Measurements from ENCODE around the gene NLGN1. TPM values are rescaled to one million over a fixed set of nuclear protein-coding genes. Genes with fewer than 3 reads are reported as not detected.

NLGN1 gene
- total RNA-seq, 1 experiment from 2014 or later: 5.2 TPM

GRCh38 chr3:174049472-174049871, 651.9 kb downstream of the NLGN1 start:
- no peak overlapping the region for H2AK5ac ChIP-seq (ENCODE audit: insufficient read length, low read length)
- no peaks in the 10 kb centered on the region for H4K20me1 ChIP-seq (ENCODE audit: control insufficient read depth, insufficient read depth, insufficient read length)
- TF ChIP-seq CTCF (conservative IDR thresholded peaks at IDR 0.05): no peak
- H2BK5ac ChIP-seq (ENCODE audit: insufficient read length, low read length): no peak overlapping the region
- no peaks in the 10 kb centered on the region for H3K79me1 ChIP-seq (ENCODE audit: insufficient read depth, low read depth, low read length, poor library complexity, severe bottlenecking)
- H2BK15ac ChIP-seq (ENCODE audit: low read depth, low read length): no peak overlapping the region
- no peak overlapping the region for H3K4me2 ChIP-seq (ENCODE audit: insufficient read depth, insufficient read length, low read length)
- no CpG with 5 or more reads among the region's 3 CpGs for WGBS (ENCODE audit: extremely low coverage, insufficient read length, low lambda C conversion rate)
- H3K9ac ChIP-seq (ENCODE audit: extremely low read depth, insufficient read length, low read length): no peak overlapping the region
- H3K56ac ChIP-seq (ENCODE audit: insufficient read length, low read depth, low read length): no peak overlapping the region
- H3K27me3 ChIP-seq (ENCODE audit: insufficient read depth, low read length): no peaks in the 10 kb centered on the region
- H4K5ac ChIP-seq (ENCODE audit: insufficient read length, low read depth, low read length): no peak overlapping the region
- H3K36me3 Mint-ChIP-seq (ENCODE audit: insufficient read depth in 1 of 3, low read depth in 3 of 3): peaks cover 0 to 6% (median under 1%) of the 10 kb centered on the region in 3 experiments; a peak in 5 of 7 replicates
- H3K4ac ChIP-seq (ENCODE audit: low read depth, low read length): no peak overlapping the region
- H3K14ac ChIP-seq (ENCODE audit: insufficient read depth, low read length): no peak overlapping the region
- H3K4me1 Mint-ChIP-seq: peaks cover 7 to 12% of the 10 kb centered on the region in 2 experiments
- peaks cover 3% of the 10 kb centered on the region for H3K79me2 ChIP-seq (ENCODE audit: insufficient read depth, low read length)
- H2BK20ac ChIP-seq (ENCODE audit: low read depth, low read length, poor library complexity, severe bottlenecking): no peak overlapping the region
- H3K9me3 ChIP-seq (ENCODE audit: control insufficient read depth, low read depth, low read length): no peaks in the 10 kb centered on the region
- H2AFZ ChIP-seq (ENCODE audit: low read length): no peak overlapping the region
- no peak overlapping the region for H3K4me3 Mint-ChIP-seq
- no peaks in the 10 kb centered on the region for H3K23me2 ChIP-seq (ENCODE audit: insufficient read length, low read depth, low read length, poor library complexity, severe bottlenecking)
- no peak overlapping the region for H3K27ac ChIP-seq (ENCODE audit: insufficient read length, low read depth, low read length)
- H2BK120ac ChIP-seq (ENCODE audit: low read depth, low read length, poor library complexity, severe bottlenecking): no peak overlapping the region
- peaks cover 0 to 3% of the 10 kb centered on the region in 2 experiments; a peak in 4 of 5 replicates for H3K9me3 Mint-ChIP-seq
- no peak overlapping the region for H3K23ac ChIP-seq (ENCODE audit: insufficient read length, low read depth, low read length)
- no peak overlapping the region for H3T11ph ChIP-seq (ENCODE audit: low read length)
- peaks cover 3% of the 10 kb centered on the region; the same call in 1 of the 2 replicates for H3K4me1 ChIP-seq (ENCODE audit: insufficient read depth, low read length)
- no peak overlapping the region for H4K8ac ChIP-seq (replicated peaks; ENCODE audit: insufficient read length, low read depth, low read length)
- no peak overlapping the region for H2BK12ac ChIP-seq (ENCODE audit: insufficient read length, low read depth, low read length)
- H3K27me3 Mint-ChIP-seq (ENCODE audit: low read depth): no peaks in the 10 kb centered on the region
- no peak overlapping the region for H4K91ac ChIP-seq (ENCODE audit: insufficient read length, low read depth, low read length)
- no peak for DNase-seq
- no peak overlapping the region for H3K27ac Mint-ChIP-seq
- H3K18ac ChIP-seq (ENCODE audit: insufficient read length, low read depth, low read length): no peak overlapping the region

Measured in H9 (cell line).